Activated CD4-positive, alpha-beta T cell treated with anti-CD3 and anti-CD28 coated beads, Interleukin-2, amount 10 ng/mL, durations not matched to agents 24 days and 14 days (primary cell): ENCODE results near the gene LINC01488. TPM values are rescaled to one million over a fixed set of nuclear protein-coding genes. Genes with fewer than 3 reads are reported as not detected.

Source experiments
- DNase-seq: peaks from one replicate; pipeline ENCODE4 v3.0.0; 2022
- H3K27ac Mint-ChIP-seq: one replicate; pipeline ENCODE4 v1.8.0; 2022; ENCODE audit warnings: mild to moderate bottlenecking, mixed read lengths
- H3K27me3 Mint-ChIP-seq: one replicate; pipeline ENCODE4 v1.8.0; 2022; ENCODE audit warnings: mixed read lengths
- H3K36me3 Mint-ChIP-seq: one replicate; pipeline ENCODE4 v1.8.0; 2022; ENCODE audit warnings: low read depth, mild to moderate bottlenecking, mixed read lengths
- H3K4me1 Mint-ChIP-seq: one replicate; pipeline ENCODE4 v1.8.0; 2021; ENCODE audit warnings: mixed read lengths
- H3K4me3 Mint-ChIP-seq: one replicate; pipeline ENCODE4 v1.8.0; 2022; ENCODE audit warnings: mild to moderate bottlenecking, moderate library complexity, mixed read lengths
- H3K9me3 Mint-ChIP-seq: one replicate; pipeline ENCODE4 v1.8.0; 2021; ENCODE audit warnings: mixed read lengths
- intact Hi-C: fragments of 100-400 bp; cut with micrococcal nuclease; formaldehyde crosslinking; loops from one replicate; pipeline ENCODE4 v1.15.1; 2023
- total RNA-seq: library from RNA; stranded (reverse); gene quantifications from 2 replicates; pipeline ENCODE4 v1.2.3, GENCODE V29; 2022

LINC01488 gene
- total RNA-seq, 1 donor from 2014 or later, result not detected

- no peak overlapping the region for H3K27ac Mint-ChIP-seq
- DNase-seq, result no peak
- intact Hi-C loops, result no loop called here
- no peaks in the 10 kb centered on the region for H3K4me1 Mint-ChIP-seq
- peaks cover 6% of the 10 kb centered on the region for H3K9me3 Mint-ChIP-seq
- no peaks in the 10 kb centered on the region for H3K36me3 Mint-ChIP-seq
- H3K27me3 Mint-ChIP-seq, result peaks cover 1% of the 10 kb centered on the region
- no peak overlapping the region for H3K4me3 Mint-ChIP-seq
Observed at GRCh38 chr11:69518081-69518950, 36.9 kb downstream of the LINC01488 start.

- H3K4me1 Mint-ChIP-seq, result no peaks in the 10 kb centered on the region
- intact Hi-C loops, result no loop called here
- H3K27ac Mint-ChIP-seq, result no peak overlapping the region
- H3K4me3 Mint-ChIP-seq, result no peak overlapping the region
- peaks cover 1% of the 10 kb centered on the region for H3K27me3 Mint-ChIP-seq
- H3K9me3 Mint-ChIP-seq, result peaks cover 6% of the 10 kb centered on the region
- H3K36me3 Mint-ChIP-seq, result no peaks in the 10 kb centered on the region
- DNase-seq, result no peak
Observed at GRCh38 chr11:69520186-69520916, 38.9 kb downstream of the LINC01488 start.

- Mint-ChIP-seq H3K27me3 (peaks cover 1% of the 10 kb centered on the region), H3K4me3 (no peak overlapping the region), H3K36me3 (no peaks in the 10 kb centered on the region), H3K4me1 (no peaks in the 10 kb centered on the region), H3K9me3 (peaks cover 6% of the 10 kb centered on the region), H3K27ac (no peak overlapping the region)
- intact Hi-C loops, result no loop called here
- no peak for DNase-seq
Observed at GRCh38 chr11:69521457-69521856, 40.0 kb downstream of the LINC01488 start.

GRCh38 chr11:69523453-69523852 is 42.0 kb downstream of the LINC01488 start:
- H3K9me3 Mint-ChIP-seq, result peaks cover 1% of the 10 kb centered on the region
- no peaks in the 10 kb centered on the region for H3K36me3 Mint-ChIP-seq
- intact Hi-C loops, result no loop called here
- no peak overlapping the region for H3K4me3 Mint-ChIP-seq
- no peak for DNase-seq
- H3K27ac Mint-ChIP-seq, result no peak overlapping the region
- no peaks in the 10 kb centered on the region for H3K4me1 Mint-ChIP-seq
- H3K27me3 Mint-ChIP-seq, result peaks cover 2% of the 10 kb centered on the region

GRCh38 chr11:69524291-69524882 is 42.9 kb downstream of the LINC01488 start:
- Mint-ChIP-seq H3K27me3 (peaks cover 3% of the 10 kb centered on the region), H3K4me1 (no peaks in the 10 kb centered on the region), H3K27ac (no peak overlapping the region), H3K9me3 (no peaks in the 10 kb centered on the region), H3K36me3 (no peaks in the 10 kb centered on the region), H3K4me3 (no peak overlapping the region)
- no peak for DNase-seq
- intact Hi-C loops, result no loop called here

- no peaks in the 10 kb centered on the region for H3K36me3 Mint-ChIP-seq
- no peaks in the 10 kb centered on the region for H3K9me3 Mint-ChIP-seq
- peaks cover 7% of the 10 kb centered on the region for H3K27me3 Mint-ChIP-seq
- H3K4me3 Mint-ChIP-seq, result no peak overlapping the region
- H3K4me1 Mint-ChIP-seq, result no peaks in the 10 kb centered on the region
- intact Hi-C loops, result no loop called here
- DNase-seq, result no peak
- no peak overlapping the region for H3K27ac Mint-ChIP-seq
Observed at GRCh38 chr11:69524991-69525411, 43.5 kb downstream of the LINC01488 start.

- no peak overlapping the region for H3K4me3 Mint-ChIP-seq
- DNase-seq, result no peak
- H3K27ac Mint-ChIP-seq, result no peak overlapping the region
- no peaks in the 10 kb centered on the region for H3K9me3 Mint-ChIP-seq
- no peaks in the 10 kb centered on the region for H3K4me1 Mint-ChIP-seq
- H3K27me3 Mint-ChIP-seq, result peaks cover 10% of the 10 kb centered on the region
- intact Hi-C loops, result no loop called here
- H3K36me3 Mint-ChIP-seq, result no peaks in the 10 kb centered on the region
Observed at GRCh38 chr11:69525516-69526452, 44.3 kb downstream of the LINC01488 start.

GRCh38 chr11:69526453-69526810 is 45.0 kb downstream of the LINC01488 start:
- intact Hi-C loops, result no loop called here
- H3K4me3 Mint-ChIP-seq, result no peak overlapping the region
- H3K36me3 Mint-ChIP-seq, result no peaks in the 10 kb centered on the region
- H3K9me3 Mint-ChIP-seq, result no peaks in the 10 kb centered on the region
- H3K27me3 Mint-ChIP-seq, result peaks cover 14% of the 10 kb centered on the region
- DNase-seq, result no peak
- H3K4me1 Mint-ChIP-seq, result no peaks in the 10 kb centered on the region
- no peak overlapping the region for H3K27ac Mint-ChIP-seq

- no peaks in the 10 kb centered on the region for H3K4me1 Mint-ChIP-seq
- no peak for DNase-seq
- H3K9me3 Mint-ChIP-seq, result no peaks in the 10 kb centered on the region
- peaks cover 19% of the 10 kb centered on the region for H3K27me3 Mint-ChIP-seq
- H3K4me3 Mint-ChIP-seq, result no peak overlapping the region
- H3K27ac Mint-ChIP-seq, result no peak overlapping the region
- intact Hi-C loops, result no loop called here
- H3K36me3 Mint-ChIP-seq, result no peaks in the 10 kb centered on the region
Observed at GRCh38 chr11:69529001-69529400, 47.5 kb downstream of the LINC01488 start.

GRCh38 chr11:69530278-69531070 is 49.0 kb downstream of the LINC01488 start:
- H3K27ac Mint-ChIP-seq, result peak overlapping the region; percentile 34
- H3K9me3 Mint-ChIP-seq, result no peaks in the 10 kb centered on the region
- H3K4me3 Mint-ChIP-seq, result no peak overlapping the region
- intact Hi-C loops, result no loop called here
- no peaks in the 10 kb centered on the region for H3K36me3 Mint-ChIP-seq
- no peaks in the 10 kb centered on the region for H3K4me1 Mint-ChIP-seq
- no peak for DNase-seq
- H3K27me3 Mint-ChIP-seq, result peaks cover 19% of the 10 kb centered on the region

- H3K4me3 Mint-ChIP-seq, result no peak overlapping the region
- peaks cover 19% of the 10 kb centered on the region for H3K27me3 Mint-ChIP-seq
- H3K36me3 Mint-ChIP-seq, result no peaks in the 10 kb centered on the region
- no peaks in the 10 kb centered on the region for H3K4me1 Mint-ChIP-seq
- no peak overlapping the region for H3K27ac Mint-ChIP-seq
- intact Hi-C loops, result no loop called here
- no peak for DNase-seq
- H3K9me3 Mint-ChIP-seq, result no peaks in the 10 kb centered on the region
Observed at GRCh38 chr11:69531071-69531716, 49.7 kb downstream of the LINC01488 start.

- Mint-ChIP-seq H3K36me3 (no peaks in the 10 kb centered on the region), H3K4me1 (no peaks in the 10 kb centered on the region), H3K9me3 (no peaks in the 10 kb centered on the region), H3K4me3 (no peak overlapping the region), H3K27ac (no peak overlapping the region), H3K27me3 (peaks cover 19% of the 10 kb centered on the region)
- DNase-seq, result no peak
- intact Hi-C loops, result no loop called here
Observed at GRCh38 chr11:69531717-69532088, 50.2 kb downstream of the LINC01488 start.
